ENCODE measurements around the gene ANKRD44.

- TF ChIP-seq CTCF (IDR thresholded peaks at IDR 0.05 in 4 of 5, conservative IDR thresholded peaks at IDR 0.05 in 1 of 5) (no peak), POLR2A (IDR thresholded peaks at IDR 0.05) (no peak)
Observed at GRCh38 chr2:197340591-197340990, 30.0 kb upstream of the ANKRD44 start.

All from gastrocnemius medialis (tissue), 4 donors.